ENCODE results near the gene CPHXL. TPM values are rescaled to one million over a fixed set of nuclear protein-coding genes. Genes with fewer than 3 reads are reported as not detected.

Gene CPHXL
- total RNA-seq, 1 donor from 2014 or later, result not detected

- TF ChIP-seq CTCF (IDR thresholded peaks at IDR 0.05), result no peak
- no peak for DNase-seq (ENCODE audit: extremely low spot score, unreplicated experiment)
- Mint-ChIP-seq H3K9me3 (ENCODE audit: unreplicated experiment) (peaks cover 5% of the 10 kb centered on the region), H3K27me3 (ENCODE audit: unreplicated experiment) (peaks cover 6% of the 10 kb centered on the region), H3K27ac (ENCODE audit: unreplicated experiment) (no peak overlapping the region), H3K4me1 (ENCODE audit: unreplicated experiment) (no peaks in the 10 kb centered on the region), H3K4me3 (ENCODE audit: unreplicated experiment) (no peak overlapping the region), H3K36me3 (ENCODE audit: unreplicated experiment) (no peaks in the 10 kb centered on the region)
These were observed 24.2 kb upstream of the CPHXL start for GRCh38 chr16:75750528-75750927.

GRCh38 chr16:75746359-75746758 lies 20.1 kb upstream of the CPHXL start:
- Mint-ChIP-seq H3K4me1 (ENCODE audit: unreplicated experiment) (no peaks in the 10 kb centered on the region), H3K36me3 (ENCODE audit: unreplicated experiment) (no peaks in the 10 kb centered on the region), H3K9me3 (ENCODE audit: unreplicated experiment) (peaks cover 14% of the 10 kb centered on the region), H3K4me3 (ENCODE audit: unreplicated experiment) (no peak overlapping the region), H3K27ac (ENCODE audit: unreplicated experiment) (no peak overlapping the region), H3K27me3 (ENCODE audit: unreplicated experiment) (peaks cover 3% of the 10 kb centered on the region)
- DNase-seq (ENCODE audit: extremely low spot score, unreplicated experiment), result no peak
- no peak for TF ChIP-seq CTCF (IDR thresholded peaks at IDR 0.05)

GRCh38 chr16:75745823-75746222 lies 19.5 kb upstream of the CPHXL start:
- DNase-seq (ENCODE audit: extremely low spot score, unreplicated experiment), result no peak
- H3K9me3 Mint-ChIP-seq (ENCODE audit: unreplicated experiment), result peaks cover 14% of the 10 kb centered on the region
- no peak overlapping the region for H3K27ac Mint-ChIP-seq (ENCODE audit: unreplicated experiment)
- TF ChIP-seq CTCF (IDR thresholded peaks at IDR 0.05), result no peak
- H3K36me3 Mint-ChIP-seq (ENCODE audit: unreplicated experiment), result no peaks in the 10 kb centered on the region
- H3K4me3 Mint-ChIP-seq (ENCODE audit: unreplicated experiment), result no peak overlapping the region
- peaks cover 3% of the 10 kb centered on the region for H3K27me3 Mint-ChIP-seq (ENCODE audit: unreplicated experiment)
- no peaks in the 10 kb centered on the region for H3K4me1 Mint-ChIP-seq (ENCODE audit: unreplicated experiment)

- Mint-ChIP-seq H3K36me3 (ENCODE audit: unreplicated experiment) (no peaks in the 10 kb centered on the region), H3K4me1 (ENCODE audit: unreplicated experiment) (no peaks in the 10 kb centered on the region), H3K27ac (ENCODE audit: unreplicated experiment) (no peak overlapping the region), H3K27me3 (ENCODE audit: unreplicated experiment) (peaks cover 3% of the 10 kb centered on the region), H3K9me3 (ENCODE audit: unreplicated experiment) (peaks cover 14% of the 10 kb centered on the region), H3K4me3 (ENCODE audit: unreplicated experiment) (no peak overlapping the region)
- TF ChIP-seq CTCF (IDR thresholded peaks at IDR 0.05), result no peak
- DNase-seq (ENCODE audit: extremely low spot score, unreplicated experiment), result no peak
These were observed 19.0 kb upstream of the CPHXL start for GRCh38 chr16:75745242-75745641.

- H3K27me3 Mint-ChIP-seq (ENCODE audit: unreplicated experiment), result no peaks in the 10 kb centered on the region
- no peak for TF ChIP-seq CTCF (IDR thresholded peaks at IDR 0.05)
- H3K4me3 Mint-ChIP-seq (ENCODE audit: unreplicated experiment), result no peak overlapping the region
- H3K36me3 Mint-ChIP-seq (ENCODE audit: unreplicated experiment), result no peaks in the 10 kb centered on the region
- peaks cover 14% of the 10 kb centered on the region for H3K9me3 Mint-ChIP-seq (ENCODE audit: unreplicated experiment)
- H3K4me1 Mint-ChIP-seq (ENCODE audit: unreplicated experiment), result no peaks in the 10 kb centered on the region
- H3K27ac Mint-ChIP-seq (ENCODE audit: unreplicated experiment), result no peak overlapping the region
- no peak for DNase-seq (ENCODE audit: extremely low spot score, unreplicated experiment)
These were observed 16.2 kb upstream of the CPHXL start for GRCh38 chr16:75742424-75743047.

Measured in osteocyte (in vitro differentiated cells).